NB4 (cell line): ENCODE measurements around the gene CLEC17A.

ENCODE experiments used
- DNase-seq: peaks from one replicate; pipeline ENCODE4 v3.0.0; 2010; ENCODE audit warnings: low read depth
- H3K4me3 ChIP-seq: one replicate; pipeline ENCODE4 v1.5.1; 2011; ENCODE audit warnings: mild to moderate bottlenecking, low read depth, low read length, moderate library complexity
- MYC ChIP-seq: IDR thresholded peaks from 2 replicates; pipeline ENCODE4 v1.6.1; 2011; ENCODE audit warnings: low read depth, low read length
- POLR2A ChIP-seq: IDR thresholded peaks from 2 replicates; pipeline ENCODE4 v1.6.1; 2011; ENCODE audit warnings: mild to moderate bottlenecking; ENCODE audit not compliant: insufficient read length; ENCODE audit errors: extremely low read depth
- TF ChIP-seq, protein P1 (sequence below): IDR thresholded peaks from 2 replicates; pipeline ENCODE4 v1.6.1; 2011; ENCODE audit warnings: low read depth, low read length
- TF ChIP-seq, protein P2 (sequence below): IDR thresholded peaks from one replicate; pipeline ENCODE4 v1.5.1; 2012; ENCODE audit warnings: low read depth, low read length

The CLEC17A gene

DNA sequence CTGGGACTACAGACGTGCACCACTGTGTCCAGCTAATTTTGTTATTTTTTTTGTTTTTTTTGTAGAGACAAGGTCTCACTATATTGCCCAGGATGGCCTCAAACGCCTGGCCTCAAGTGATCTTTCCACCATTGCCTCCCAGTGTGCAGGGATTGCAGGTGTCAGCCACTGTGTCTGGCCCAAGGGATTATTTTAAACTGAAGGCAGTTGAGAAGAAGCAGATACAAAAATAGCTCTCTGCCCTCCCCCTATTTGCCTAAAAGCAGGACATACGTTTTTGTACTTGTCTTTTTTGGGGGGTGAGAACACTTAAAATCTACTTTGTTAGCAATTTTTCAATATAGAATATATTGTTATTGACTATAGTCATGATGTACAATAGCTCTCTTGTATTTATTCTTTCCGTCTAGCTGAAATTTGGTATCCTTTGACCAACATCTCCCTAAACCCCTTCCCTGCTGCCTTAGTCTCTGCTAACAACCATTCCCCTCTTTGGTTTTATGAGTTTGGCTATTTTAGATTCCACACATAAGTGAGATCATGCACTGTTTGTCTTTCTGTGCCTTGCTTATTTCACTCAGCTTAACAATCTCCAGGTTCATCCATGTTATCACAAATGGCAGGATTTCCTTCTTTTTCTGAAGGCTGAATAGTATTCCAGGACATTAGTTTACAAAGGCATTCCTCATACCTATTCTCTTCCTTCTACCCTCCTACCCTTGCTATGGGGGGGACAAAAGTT is 56.8 kb downstream of the CLEC17A start:
- DNase-seq = no peak
- TF ChIP-seq, protein P1, sequence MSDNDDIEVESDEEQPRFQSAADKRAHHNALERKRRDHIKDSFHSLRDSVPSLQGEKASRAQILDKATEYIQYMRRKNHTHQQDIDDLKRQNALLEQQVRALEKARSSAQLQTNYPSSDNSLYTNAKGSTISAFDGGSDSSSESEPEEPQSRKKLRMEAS = no peak
- TF ChIP-seq MYC (no peak), POLR2A (no peak)
- TF ChIP-seq, protein P2, sequence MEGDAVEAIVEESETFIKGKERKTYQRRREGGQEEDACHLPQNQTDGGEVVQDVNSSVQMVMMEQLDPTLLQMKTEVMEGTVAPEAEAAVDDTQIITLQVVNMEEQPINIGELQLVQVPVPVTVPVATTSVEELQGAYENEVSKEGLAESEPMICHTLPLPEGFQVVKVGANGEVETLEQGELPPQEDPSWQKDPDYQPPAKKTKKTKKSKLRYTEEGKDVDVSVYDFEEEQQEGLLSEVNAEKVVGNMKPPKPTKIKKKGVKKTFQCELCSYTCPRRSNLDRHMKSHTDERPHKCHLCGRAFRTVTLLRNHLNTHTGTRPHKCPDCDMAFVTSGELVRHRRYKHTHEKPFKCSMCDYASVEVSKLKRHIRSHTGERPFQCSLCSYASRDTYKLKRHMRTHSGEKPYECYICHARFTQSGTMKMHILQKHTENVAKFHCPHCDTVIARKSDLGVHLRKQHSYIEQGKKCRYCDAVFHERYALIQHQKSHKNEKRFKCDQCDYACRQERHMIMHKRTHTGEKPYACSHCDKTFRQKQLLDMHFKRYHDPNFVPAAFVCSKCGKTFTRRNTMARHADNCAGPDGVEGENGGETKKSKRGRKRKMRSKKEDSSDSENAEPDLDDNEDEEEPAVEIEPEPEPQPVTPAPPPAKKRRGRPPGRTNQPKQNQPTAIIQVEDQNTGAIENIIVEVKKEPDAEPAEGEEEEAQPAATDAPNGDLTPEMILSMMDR = no peak

DNA sequence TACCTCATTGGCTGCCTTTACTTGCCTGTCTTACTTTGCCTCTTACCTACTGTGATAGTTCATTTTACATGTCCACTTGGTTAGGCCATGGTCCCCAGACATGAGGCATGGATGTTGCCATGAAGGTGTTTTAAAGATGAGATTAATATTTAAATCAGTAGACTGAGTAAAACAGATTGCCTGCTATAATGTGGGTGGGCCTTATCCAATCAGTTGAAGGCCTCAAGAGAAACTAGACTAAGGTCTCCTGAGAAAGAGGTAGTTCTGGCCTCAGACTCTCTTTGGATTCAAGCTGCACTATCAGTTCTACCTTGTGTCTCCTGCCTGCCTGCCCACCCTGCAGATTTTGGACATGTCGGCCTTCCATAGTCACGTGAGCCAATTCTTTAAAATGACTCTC is 65.6 kb downstream of the CLEC17A start:
- DNase-seq = no peak
- TF ChIP-seq MYC (no peak), POLR2A (no peak)
- TF ChIP-seq, protein P2 = no peak
- TF ChIP-seq, protein P1 = no peak
- H3K4me3 ChIP-seq = no peak overlapping the region

More for the DNA sequence above, 56.8 kb downstream of the CLEC17A start:
- no peak overlapping the region for H3K4me3 ChIP-seq

DNA sequence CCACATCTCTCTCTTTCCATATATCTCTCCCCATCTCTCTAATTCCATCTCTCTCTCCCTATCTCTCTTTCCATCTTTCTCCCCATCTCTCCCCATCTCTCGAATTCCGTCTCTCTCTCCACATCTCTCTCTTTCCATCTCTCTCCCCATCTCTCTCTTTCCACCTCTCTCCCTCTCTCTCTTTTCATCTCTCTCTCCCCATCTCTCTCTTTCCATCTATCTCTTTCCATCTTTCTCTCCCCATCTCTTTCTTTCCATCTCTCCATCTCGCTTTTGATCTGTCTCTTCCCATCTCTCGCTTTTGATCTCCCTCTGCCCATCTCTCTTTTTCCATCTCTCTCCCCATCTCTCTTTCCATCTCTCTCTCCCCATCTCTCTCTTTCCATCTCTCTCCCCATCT is 66.1 kb downstream of the CLEC17A start:
- TF ChIP-seq, protein P2 = no peak
- no peak for TF ChIP-seq MYC
- TF ChIP-seq POLR2A = no peak
- TF ChIP-seq, protein P1 = no peak
- H3K4me3 ChIP-seq = no peak overlapping the region

DNA sequence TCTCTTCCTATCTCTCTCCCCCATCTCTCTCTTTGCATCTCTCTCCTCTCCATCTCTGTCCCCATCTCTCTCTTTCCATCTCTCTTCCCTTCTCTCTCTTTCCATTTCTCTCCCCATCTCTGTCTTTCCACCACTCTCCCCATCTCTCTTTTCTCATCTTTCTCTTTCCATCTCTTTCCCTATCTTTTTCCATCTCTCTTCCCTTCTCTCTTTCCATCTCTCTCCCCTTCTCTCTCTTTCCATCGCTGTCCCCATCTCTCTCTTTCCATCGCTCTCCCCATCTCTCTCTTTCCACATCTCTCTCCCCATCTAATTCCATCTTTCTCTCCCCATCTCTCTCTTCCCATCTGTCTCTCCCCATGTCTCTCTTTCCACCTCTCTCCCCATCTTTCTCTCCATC is 67.3 kb downstream of the CLEC17A start:
- TF ChIP-seq MYC (no peak), POLR2A (no peak)
- TF ChIP-seq, protein P2 = no peak
- TF ChIP-seq, protein P1 = no peak
- H3K4me3 ChIP-seq = no peak overlapping the region
- DNase-seq = no peak

More for the DNA sequence above, 66.1 kb downstream of the CLEC17A start:
- no peak for DNase-seq

DNA sequence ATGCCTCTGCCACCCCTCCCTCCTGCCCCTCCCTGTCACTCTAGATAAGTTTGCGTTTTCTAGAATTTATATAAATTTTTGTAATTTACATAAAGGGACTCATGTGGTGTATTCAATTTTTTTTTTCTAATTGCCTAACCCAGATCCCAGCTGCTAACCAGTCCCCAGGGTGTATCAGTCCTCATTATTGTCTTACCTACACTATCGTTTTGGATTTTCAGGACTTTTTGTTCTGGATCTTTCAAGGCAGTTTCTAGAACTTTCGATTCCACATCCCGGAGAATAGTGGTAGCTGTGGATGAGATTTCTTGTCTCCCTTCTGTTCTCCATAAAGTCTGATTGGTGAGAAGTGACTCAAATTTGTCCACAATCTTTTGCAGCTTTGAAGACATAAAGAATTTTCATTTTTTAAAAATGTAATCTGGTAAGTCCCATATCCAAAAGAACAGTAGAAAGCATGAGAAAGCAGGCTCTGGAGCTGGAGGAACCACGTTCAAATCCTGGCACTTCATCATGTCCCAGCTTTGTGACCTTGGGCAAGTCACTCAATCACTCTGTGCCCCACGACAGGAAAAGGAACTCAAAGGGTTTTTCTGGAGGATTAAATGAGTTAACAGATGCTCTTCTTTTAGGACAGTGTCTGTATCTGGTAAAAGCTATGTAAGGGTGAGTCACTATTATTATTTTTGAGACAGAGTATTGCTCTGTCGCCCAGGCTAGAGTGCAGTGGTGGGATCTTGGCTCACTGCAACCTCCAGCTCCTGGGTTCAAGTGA is 72.1 kb downstream of the CLEC17A start:
- TF ChIP-seq POLR2A (no peak), MYC (no peak)
- no peak for DNase-seq
- H3K4me3 ChIP-seq = no peak overlapping the region

DNA sequence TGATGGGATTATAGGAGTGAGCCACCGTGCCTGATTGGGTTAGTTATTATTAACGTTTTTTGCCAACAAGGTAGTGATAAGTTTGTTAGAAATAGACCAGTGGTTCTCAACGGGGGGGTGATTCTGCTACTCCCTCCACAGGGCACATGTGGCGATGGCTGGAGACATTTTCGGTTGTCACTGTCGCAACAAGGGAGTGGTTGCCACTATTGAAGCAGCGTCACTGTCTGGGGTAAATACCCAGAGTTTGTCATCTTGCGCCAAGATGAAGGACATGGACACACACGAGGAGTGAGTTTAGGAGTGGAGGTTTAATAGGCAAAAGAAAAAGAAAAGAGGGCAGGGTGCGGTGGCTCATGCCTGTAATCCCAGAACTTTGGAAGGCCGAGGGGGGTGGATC is 72.8 kb downstream of the CLEC17A start:
- TF ChIP-seq POLR2A (no peak), MYC (no peak)
- TF ChIP-seq, protein P1 = no peak
- TF ChIP-seq, protein P2 = no peak
- DNase-seq = no peak
- H3K4me3 ChIP-seq = no peak overlapping the region
